Uterus (tissue), 4 donors: Measurements from ENCODE around the gene OPCML. TPM values are rescaled to one million over a fixed set of nuclear protein-coding genes. Genes with fewer than 3 reads are reported as not detected.

Experiments used
- DNase-seq, 2 donors: peaks; one replicate each; pipeline ENCODE4 v3.0.0-alpha.2; 2019 to 2020
- H3K27ac ChIP-seq, 2 donors: fragments of 200-600 bp; sonication (generic); 1 replicate in 1 of 2; 2 replicates in 1 of 2; pipeline ENCODE4 v1.5.1; 2016 to 2018
- H3K27me3 ChIP-seq, 2 donors: fragments of 200-600 bp; sonication (generic); one replicate each; pipeline ENCODE4 v1.5.1; 2018 to 2019; ENCODE audit warnings: control low read depth in 1 of 2
- H3K36me3 ChIP-seq, 2 donors: fragments of 200-600 bp; sonication (generic); one replicate each; pipeline ENCODE4 v1.5.1; 2019; ENCODE audit warnings: control low read depth in 1 of 2
- H3K4me1 ChIP-seq, 2 donors: fragments of 200-600 bp; sonication (generic); one replicate each; pipeline ENCODE4 v1.5.1; 2018 to 2019; ENCODE audit warnings: control low read depth in 1 of 2
- H3K4me3 ChIP-seq, 2 donors: fragments of 200-600 bp; sonication (generic); 1 replicate in 1 of 2; 2 replicates in 1 of 2; pipeline ENCODE4 v1.5.1; 2018 to 2019; ENCODE audit warnings: mild to moderate bottlenecking in 1 of 2
- H3K9me3 ChIP-seq, 2 donors: fragments of 200-600 bp; sonication (generic); one replicate each; pipeline ENCODE4 v1.5.1; 2019; ENCODE audit warnings: control low read depth in 1 of 2
- POLR2A ChIP-seq, 2 donors: fragments of 450-650 bp; IDR thresholded peaks; one replicate each; pipeline ENCODE4 v1.6.1; 2016; ENCODE audit warnings: antibody characterized with exemption in 2 of 2, mild to moderate bottlenecking in 1 of 2, moderate library complexity in 1 of 2
- intact Hi-C: fragments of 100-400 bp; cut with DNase I; formaldehyde crosslinking; loops from one replicate; pipeline ENCODE4 v1.15.1; 2023; ENCODE audit warnings: low total_unique reads
- total RNA-seq, 4 donors: library from RNA; depleted of rRNA in 3 of 4; stranded (reverse); fragments of >200 nt in 3 of 4; gene quantifications; one replicate each; pipeline versions ENCODE4 v1.1.0 to v1.2.4, GENCODE V29; 2014 to 2023
- TF ChIP-seq, protein P1 (sequence below), 4 experiments: fragments of 200-600 bp in 2 of 4; fragments of 450-650 bp in 2 of 4; sonication (generic) in 2 of 4; IDR thresholded peaks; one replicate each; pipeline ENCODE4 v1.5.1; 2016 to 2019; ENCODE audit warnings: antibody characterized with exemption in 4 of 4, mild to moderate bottlenecking in 2 of 4, moderate library complexity in 1 of 4
- donor health status: DM: yes; HTN: yes; CAD: no.

Gene OPCML
- total RNA-seq, 4 donors from 2014 or later: under 0.01 to 3.9 (median 1.7) TPM

DNA sequence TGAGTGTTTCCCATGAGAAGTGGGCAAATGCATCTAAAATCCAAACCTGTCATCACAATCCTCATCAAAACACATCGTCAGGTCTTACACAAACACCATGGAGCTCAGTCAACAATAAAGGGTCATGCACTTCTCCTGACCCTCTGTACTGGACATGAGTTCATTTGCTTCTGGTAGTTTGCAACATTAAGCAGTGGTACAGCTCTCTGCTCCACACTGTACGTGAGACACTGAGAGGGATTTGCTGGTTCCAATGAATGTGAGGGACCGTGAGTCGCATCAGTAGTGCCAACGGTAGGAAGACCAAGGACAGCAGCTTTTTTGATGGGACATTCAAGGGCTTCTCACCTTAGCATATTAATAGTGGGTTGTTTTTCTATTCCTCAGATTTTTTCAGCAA, 752.3 kb downstream of the OPCML start:
- TF ChIP-seq, protein P1, sequence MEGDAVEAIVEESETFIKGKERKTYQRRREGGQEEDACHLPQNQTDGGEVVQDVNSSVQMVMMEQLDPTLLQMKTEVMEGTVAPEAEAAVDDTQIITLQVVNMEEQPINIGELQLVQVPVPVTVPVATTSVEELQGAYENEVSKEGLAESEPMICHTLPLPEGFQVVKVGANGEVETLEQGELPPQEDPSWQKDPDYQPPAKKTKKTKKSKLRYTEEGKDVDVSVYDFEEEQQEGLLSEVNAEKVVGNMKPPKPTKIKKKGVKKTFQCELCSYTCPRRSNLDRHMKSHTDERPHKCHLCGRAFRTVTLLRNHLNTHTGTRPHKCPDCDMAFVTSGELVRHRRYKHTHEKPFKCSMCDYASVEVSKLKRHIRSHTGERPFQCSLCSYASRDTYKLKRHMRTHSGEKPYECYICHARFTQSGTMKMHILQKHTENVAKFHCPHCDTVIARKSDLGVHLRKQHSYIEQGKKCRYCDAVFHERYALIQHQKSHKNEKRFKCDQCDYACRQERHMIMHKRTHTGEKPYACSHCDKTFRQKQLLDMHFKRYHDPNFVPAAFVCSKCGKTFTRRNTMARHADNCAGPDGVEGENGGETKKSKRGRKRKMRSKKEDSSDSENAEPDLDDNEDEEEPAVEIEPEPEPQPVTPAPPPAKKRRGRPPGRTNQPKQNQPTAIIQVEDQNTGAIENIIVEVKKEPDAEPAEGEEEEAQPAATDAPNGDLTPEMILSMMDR (IDR thresholded peaks at IDR 0.05): no peak
- TF ChIP-seq POLR2A (IDR thresholded peaks at IDR 0.05): no peak
- no peak for DNase-seq
- Histone ChIP-seq H3K4me3 (no peak overlapping the region), H3K4me1 (no peaks in the 10 kb centered on the region), H3K36me3 (no peaks in the 10 kb centered on the region), H3K9me3 (no peaks in the 10 kb centered on the region), H3K27ac (no peak overlapping the region), H3K27me3 (no peaks in the 10 kb centered on the region)
- intact Hi-C loops: no loop called here

DNA sequence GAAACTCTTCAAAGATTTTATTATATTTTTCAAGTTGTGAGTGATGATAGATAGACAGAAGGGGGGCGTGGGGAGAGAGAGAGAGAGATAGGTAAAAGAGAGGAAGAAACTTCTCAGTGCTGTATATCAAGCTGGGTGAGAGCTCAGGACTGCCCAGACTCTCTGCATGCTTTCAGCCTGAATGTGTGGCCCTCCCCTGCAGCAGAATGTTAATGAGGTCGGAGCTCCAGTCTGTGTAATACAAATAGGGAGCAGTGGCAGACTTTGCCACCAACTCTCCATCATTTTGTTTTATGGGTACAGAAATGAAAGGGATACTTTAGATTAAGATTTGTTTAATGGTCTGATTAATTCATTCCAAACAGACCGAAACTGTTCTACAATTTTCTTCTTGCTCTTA, 752.8 kb downstream of the OPCML start:
- TF ChIP-seq, protein P1 (IDR thresholded peaks at IDR 0.05): no peak
- TF ChIP-seq POLR2A (IDR thresholded peaks at IDR 0.05): no peak
- no peaks in the 10 kb centered on the region for H3K9me3 ChIP-seq
- no peak overlapping the region for H3K27ac ChIP-seq
- no peaks in the 10 kb centered on the region for H3K4me1 ChIP-seq
- DNase-seq: no peak
- H3K4me3 ChIP-seq: no peak overlapping the region
- no peaks in the 10 kb centered on the region for H3K27me3 ChIP-seq
- intact Hi-C loops: no loop called here
- no peaks in the 10 kb centered on the region for H3K36me3 ChIP-seq

DNA sequence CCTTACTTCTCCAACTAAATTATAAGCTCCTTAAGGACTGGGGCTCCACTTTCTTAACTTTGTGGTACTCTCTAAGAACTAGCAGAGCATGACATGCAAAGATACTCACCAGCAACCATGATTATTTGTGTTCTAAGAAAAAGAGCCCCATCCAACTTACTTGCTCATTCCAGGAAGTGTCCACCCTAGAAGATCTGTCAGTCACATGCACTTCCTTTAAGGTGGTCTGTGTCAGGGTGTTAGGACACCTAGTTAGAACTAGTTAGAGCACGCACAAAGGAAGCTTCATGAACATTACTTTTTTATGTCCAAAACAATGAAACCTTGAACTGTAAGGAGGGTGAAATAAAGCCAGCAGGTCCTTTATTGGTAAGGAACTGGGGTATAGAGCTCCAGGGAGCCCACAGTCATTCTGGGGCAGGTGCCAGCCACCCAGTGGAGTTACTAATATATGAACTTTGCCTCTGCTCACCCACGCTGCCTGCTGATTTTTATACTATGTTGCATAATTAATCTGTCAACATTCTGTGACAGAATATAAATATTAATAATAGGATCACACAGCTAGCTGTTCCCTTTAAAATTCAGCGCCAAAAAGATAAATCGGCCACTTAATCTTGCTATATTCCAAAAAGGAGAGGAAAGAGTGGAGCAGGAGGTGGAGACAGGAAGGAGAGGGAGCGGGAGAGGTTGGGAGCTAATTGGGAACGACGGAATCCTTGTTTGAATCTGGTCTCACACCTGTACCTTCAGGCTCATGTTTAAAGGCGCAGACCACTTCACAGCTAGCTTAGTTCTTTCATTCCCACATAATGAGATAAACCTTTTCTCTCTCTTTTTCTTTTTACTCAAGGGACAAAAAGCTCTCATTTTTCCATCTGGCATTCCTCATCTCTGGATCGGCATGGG, 755.0 kb downstream of the OPCML start:
- Histone ChIP-seq H3K27me3 (no peaks in the 10 kb centered on the region), H3K4me1 (no peaks in the 10 kb centered on the region), H3K9me3 (no peaks in the 10 kb centered on the region), H3K4me3 (no peak overlapping the region), H3K36me3 (no peaks in the 10 kb centered on the region), H3K27ac (no peak overlapping the region)
- DNase-seq: no peak
- TF ChIP-seq, protein P1 (IDR thresholded peaks at IDR 0.05): no peak
- no peak for TF ChIP-seq POLR2A (IDR thresholded peaks at IDR 0.05)
- intact Hi-C loops: no loop called here

DNA sequence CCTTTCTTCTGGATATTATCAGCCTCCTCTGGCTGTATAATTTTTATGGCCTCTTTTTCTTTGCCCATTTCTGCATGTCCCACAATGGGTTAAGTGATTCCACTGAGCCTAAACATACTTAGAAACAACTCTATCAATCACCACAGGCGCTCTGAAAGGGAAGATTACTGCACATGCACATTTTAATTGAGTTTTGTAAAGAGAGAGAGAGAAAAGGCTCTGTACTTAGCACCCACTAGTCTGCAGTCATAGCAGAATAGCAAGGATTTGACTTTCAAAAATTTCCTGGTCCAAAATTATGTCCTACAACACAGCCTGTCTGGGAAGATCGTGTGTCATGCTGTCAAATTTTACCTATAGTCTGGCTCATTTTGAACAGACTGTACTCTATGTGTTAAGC, 758.5 kb downstream of the OPCML start:
- Histone ChIP-seq H3K36me3 (no peaks in the 10 kb centered on the region), H3K9me3 (no peaks in the 10 kb centered on the region), H3K27me3 (no peaks in the 10 kb centered on the region), H3K27ac (no peak overlapping the region), H3K4me3 (no peak overlapping the region), H3K4me1 (no peaks in the 10 kb centered on the region)
- TF ChIP-seq POLR2A (IDR thresholded peaks at IDR 0.05): no peak
- TF ChIP-seq, protein P1 (IDR thresholded peaks at IDR 0.05): no peak
- DNase-seq: no peak
- intact Hi-C loops: no loop called here

DNA sequence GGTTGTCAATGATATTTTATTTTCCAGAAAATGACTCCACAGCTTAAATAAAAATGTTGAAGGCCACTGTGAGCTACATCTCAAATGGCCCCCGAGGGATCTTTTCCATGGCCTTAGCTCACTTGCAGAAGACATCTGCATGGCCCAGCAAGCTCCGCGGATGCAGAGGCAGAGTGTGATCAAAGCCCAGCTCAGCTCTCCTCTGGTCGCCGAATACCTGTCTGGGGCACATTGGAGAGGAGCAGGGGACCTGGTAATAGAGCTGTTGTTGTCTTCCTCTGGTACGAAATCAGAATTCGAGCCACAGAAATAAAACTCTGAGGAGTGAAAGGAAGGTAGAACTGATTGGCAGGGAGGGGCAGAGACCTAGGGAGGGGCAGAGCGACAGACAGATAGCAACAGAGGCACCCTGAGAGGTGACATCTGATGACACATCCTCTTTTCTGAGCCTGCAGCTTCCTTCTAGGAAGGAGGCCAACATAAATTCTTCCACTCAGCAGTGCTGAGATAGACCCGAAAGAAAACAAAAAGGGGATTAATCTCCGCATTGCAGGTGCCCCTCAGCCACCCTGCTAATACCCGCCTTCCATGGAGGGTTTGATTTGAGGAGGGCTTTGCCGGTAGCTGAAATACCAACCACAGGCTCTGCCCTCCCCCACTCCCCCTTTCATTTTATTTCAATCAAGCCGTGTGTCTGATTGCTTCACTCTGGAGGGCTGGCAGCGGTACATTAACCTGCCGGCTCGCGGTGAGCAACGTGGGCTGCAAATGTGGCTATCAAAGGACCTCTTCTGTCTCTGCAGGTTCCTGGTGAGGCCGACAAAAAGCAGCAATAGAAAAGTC, 759.4 kb downstream of the OPCML start:
- H3K9me3 ChIP-seq: no peaks in the 10 kb centered on the region
- no peaks in the 10 kb centered on the region for H3K4me1 ChIP-seq
- intact Hi-C loops: no loop called here
- no peaks in the 10 kb centered on the region for H3K36me3 ChIP-seq
- no peaks in the 10 kb centered on the region for H3K27me3 ChIP-seq
- no peak for DNase-seq
- TF ChIP-seq POLR2A (IDR thresholded peaks at IDR 0.05): no peak
- TF ChIP-seq, protein P1 (IDR thresholded peaks at IDR 0.05): no peak
- H3K4me3 ChIP-seq: no peak overlapping the region
- no peak overlapping the region for H3K27ac ChIP-seq
